Measurements from ENCODE around the gene TSPAN18.

Gene TSPAN18

GRCh38 chr11:44718057-44718456, 8.7 kb upstream of the TSPAN18 start:
- in situ Hi-C loops (cut with MboI; ENCODE audit: low pct_unique_long_range_greater_than_20kb, low sequenced_read_pairs, unreplicated experiment) = no loop called here
- no peak for DNase-seq (ENCODE audit: low spot score)
- TF ChIP-seq CTCF (IDR thresholded peaks at IDR 0.05; ENCODE audit: extremely low read depth, insufficient read depth, missing control alignments) = no peak

- in situ Hi-C loops (cut with MboI; ENCODE audit: low pct_unique_long_range_greater_than_20kb, low sequenced_read_pairs, unreplicated experiment) = no loop called here
- DNase-seq (ENCODE audit: low spot score) = no peak
- no peak for TF ChIP-seq CTCF (IDR thresholded peaks at IDR 0.05; ENCODE audit: extremely low read depth, insufficient read depth, missing control alignments)
Observed at GRCh38 chr11:44718612-44719390, 8.0 kb upstream of the TSPAN18 start.

GRCh38 chr11:44725016-44725685, 1.6 kb upstream of the TSPAN18 start:
- no peak for DNase-seq (ENCODE audit: low spot score)
- TF ChIP-seq CTCF (IDR thresholded peaks at IDR 0.05; ENCODE audit: extremely low read depth, insufficient read depth, missing control alignments) = no peak
- in situ Hi-C loops (cut with MboI; ENCODE audit: low pct_unique_long_range_greater_than_20kb, low sequenced_read_pairs, unreplicated experiment) = loop anchor here (25.0 kb wide), 1 partner anchor 162 kb away; no protein-coding TSS in a partner anchor

- in situ Hi-C loops (cut with MboI; ENCODE audit: low pct_unique_long_range_greater_than_20kb, low sequenced_read_pairs, unreplicated experiment) = loop anchor here (25.0 kb wide), 1 partner anchor 161 kb away; no protein-coding TSS in a partner anchor
- no peak for TF ChIP-seq CTCF (IDR thresholded peaks at IDR 0.05; ENCODE audit: extremely low read depth, insufficient read depth, missing control alignments)
- no peak for DNase-seq (ENCODE audit: low spot score)
Observed at GRCh38 chr11:44725757-44726282, 942 bp upstream of the TSPAN18 start.

- in situ Hi-C loops (cut with MboI; ENCODE audit: low pct_unique_long_range_greater_than_20kb, low sequenced_read_pairs, unreplicated experiment) = loop anchor here (25.0 kb wide), 1 partner anchor 160 kb away; no protein-coding TSS in a partner anchor
- peak; percentile 65 for DNase-seq (ENCODE audit: low spot score)
- TF ChIP-seq CTCF (IDR thresholded peaks at IDR 0.05; ENCODE audit: extremely low read depth, insufficient read depth, missing control alignments) = no peak
Observed at GRCh38 chr11:44727114-44727372, 281 bp downstream of the TSPAN18 start.

- in situ Hi-C loops (cut with MboI; ENCODE audit: low pct_unique_long_range_greater_than_20kb, low sequenced_read_pairs, unreplicated experiment) = loop anchor here (25.0 kb wide), 1 partner anchor 160 kb away; no protein-coding TSS in a partner anchor
- peak; percentile 94 for DNase-seq (ENCODE audit: low spot score)
- TF ChIP-seq CTCF (IDR thresholded peaks at IDR 0.05; ENCODE audit: extremely low read depth, insufficient read depth, missing control alignments) = peak; percentile 97
Observed at GRCh38 chr11:44727373-44728287, 868 bp downstream of the TSPAN18 start.

Data from GM13977 (cell line).